IPS-20b (cell line): ENCODE data around the gene ARGLU1.

ENCODE experiments used
- H3K27ac ChIP-seq: one replicate; pipeline ENCODE4 v1.5.1; 2013; ENCODE audit warnings: low read length
- H3K27me3 ChIP-seq: 2 replicates; pipeline ENCODE4 v1.6.1; 2013; ENCODE audit warnings: mild to moderate bottlenecking, low read length, inconsistent platforms; ENCODE audit not compliant: insufficient read depth
- H3K36me3 ChIP-seq: 2 replicates; pipeline ENCODE4 v1.6.1; 2013; ENCODE audit warnings: low read depth, mild to moderate bottlenecking, inconsistent platforms, low read length, moderate library complexity; ENCODE audit not compliant: insufficient read depth
- H3K4me1 ChIP-seq: 2 replicates; pipeline ENCODE4 v1.6.1; 2013; ENCODE audit warnings: mild to moderate bottlenecking, control low read depth, inconsistent platforms, low read length, moderate library complexity; ENCODE audit not compliant: insufficient read depth
- H3K4me3 ChIP-seq: 2 replicates; pipeline ENCODE4 v1.5.1; 2013; ENCODE audit warnings: mild to moderate bottlenecking, low read length, inconsistent platforms
- H3K9ac ChIP-seq: 2 replicates; pipeline ENCODE4 v1.6.1; 2013; ENCODE audit warnings: low read depth, mild to moderate bottlenecking, inconsistent platforms, low read length, moderate library complexity
- H3K9me3 ChIP-seq: 2 replicates; pipeline ENCODE4 v1.6.1; 2013; ENCODE audit warnings: mild to moderate bottlenecking, low read depth, low read length, inconsistent platforms; ENCODE audit not compliant: insufficient read depth

Gene ARGLU1

DNA sequence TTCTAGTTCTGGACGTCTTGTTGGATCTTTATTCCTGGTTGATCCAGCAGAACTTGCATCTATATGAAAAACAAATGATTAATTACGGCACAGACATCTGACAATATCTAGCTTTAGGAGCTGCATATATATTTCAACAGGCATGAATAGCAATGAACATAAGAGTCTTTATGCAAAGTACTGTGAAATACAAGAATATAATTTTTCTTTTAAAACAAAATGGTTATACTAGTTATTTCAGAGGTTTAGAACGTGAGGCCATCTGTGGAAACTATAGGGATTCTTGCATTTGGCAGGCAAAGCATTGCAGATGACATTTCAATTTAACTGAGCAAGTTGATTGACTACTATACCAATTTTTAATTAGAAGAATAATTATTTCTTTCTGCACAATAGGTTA lies 73.0 kb downstream of the ARGLU1 start:
- H3K4me3 ChIP-seq: no peak overlapping the region
- no peak overlapping the region for H3K27ac ChIP-seq
- peaks cover 31% of the 10 kb centered on the region for H3K4me1 ChIP-seq
- no peaks in the 10 kb centered on the region for H3K27me3 ChIP-seq
- no peaks in the 10 kb centered on the region for H3K9me3 ChIP-seq
- peaks cover 49% of the 10 kb centered on the region for H3K36me3 ChIP-seq
- H3K9ac ChIP-seq: no peak overlapping the region

DNA sequence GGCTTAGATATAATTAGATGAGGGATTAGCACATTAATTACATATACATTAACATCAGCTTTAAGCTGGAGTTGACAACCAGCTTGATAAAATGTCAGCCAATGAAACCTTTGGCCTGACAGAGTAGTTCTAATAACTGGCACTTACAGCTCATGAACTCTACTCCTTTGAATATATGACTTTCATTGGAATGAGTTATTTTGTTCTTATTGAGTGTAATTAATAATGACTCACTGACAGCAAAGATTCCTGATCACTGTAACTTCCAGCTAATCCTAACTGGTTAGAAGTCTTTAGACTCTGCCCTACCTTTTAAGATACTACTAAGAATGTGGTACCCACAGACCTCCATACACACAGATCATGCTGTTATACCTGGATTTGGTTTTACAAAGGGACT lies 73.4 kb downstream of the ARGLU1 start:
- Histone ChIP-seq H3K36me3 (peaks cover 49% of the 10 kb centered on the region), H3K27ac (no peak overlapping the region), H3K4me3 (no peak overlapping the region), H3K9ac (no peak overlapping the region), H3K9me3 (no peaks in the 10 kb centered on the region), H3K27me3 (no peaks in the 10 kb centered on the region), H3K4me1 (peaks cover 28% of the 10 kb centered on the region)

- H3K36me3 ChIP-seq: peaks cover 49% of the 10 kb centered on the region
- H3K4me3 ChIP-seq: no peak overlapping the region
- H3K9me3 ChIP-seq: no peaks in the 10 kb centered on the region
- peaks cover 20% of the 10 kb centered on the region for H3K4me1 ChIP-seq
- H3K27ac ChIP-seq: no peak overlapping the region
- no peaks in the 10 kb centered on the region for H3K27me3 ChIP-seq
- no peak overlapping the region for H3K9ac ChIP-seq
These were observed 74.3 kb downstream of the ARGLU1 start for GRCh38 chr13:106493533-106494220.

DNA sequence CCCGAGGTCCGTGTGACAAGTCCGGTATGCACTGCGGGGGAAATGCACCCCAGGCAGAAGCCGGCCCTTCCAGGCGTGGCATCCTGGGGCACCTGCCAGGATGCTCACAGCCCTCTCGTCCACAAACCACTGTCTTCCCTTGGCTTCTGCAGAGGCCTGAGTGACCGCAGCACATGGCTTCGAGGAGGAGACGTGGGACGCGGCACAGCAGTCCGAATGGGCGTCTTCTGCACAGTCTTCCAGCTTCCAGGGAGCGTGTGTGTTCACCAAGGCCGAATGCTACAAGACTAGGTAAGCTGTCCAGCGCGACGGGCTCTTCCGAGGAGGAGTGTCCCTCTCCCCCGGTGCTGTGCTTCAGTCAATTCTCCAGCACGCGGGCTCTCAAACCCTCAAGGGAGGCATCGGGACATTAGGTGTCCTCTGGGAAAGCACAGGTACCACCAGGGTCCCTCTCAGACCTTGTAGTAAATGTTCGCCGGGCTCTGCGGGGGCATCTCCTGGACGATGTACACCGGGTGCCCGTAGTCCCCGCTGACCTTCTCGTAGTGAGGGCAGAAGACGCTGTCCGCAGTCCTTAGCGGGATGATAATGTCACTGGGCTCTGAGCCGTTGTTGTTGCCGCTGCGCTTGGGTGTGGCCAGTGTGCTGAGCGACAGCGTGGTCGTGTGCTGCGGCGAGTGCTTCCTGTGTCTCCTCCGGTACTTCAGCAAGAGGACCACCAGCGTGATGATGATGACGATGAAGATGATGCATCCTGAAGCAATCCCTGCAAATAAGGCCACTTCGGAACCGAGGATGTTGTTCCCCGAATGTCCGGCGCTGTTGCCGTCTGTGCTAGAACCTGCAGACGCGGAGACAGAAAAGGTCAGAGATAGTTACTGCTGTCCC lies 75.1 kb downstream of the ARGLU1 start:
- H3K27ac ChIP-seq: no peak overlapping the region
- H3K9ac ChIP-seq: no peak overlapping the region
- H3K36me3 ChIP-seq: peaks cover 49% of the 10 kb centered on the region
- no peak overlapping the region for H3K4me3 ChIP-seq
- H3K4me1 ChIP-seq: peaks cover 12% of the 10 kb centered on the region; the same call in 1 of the 2 replicates
- no peaks in the 10 kb centered on the region for H3K27me3 ChIP-seq
- no peaks in the 10 kb centered on the region for H3K9me3 ChIP-seq

DNA sequence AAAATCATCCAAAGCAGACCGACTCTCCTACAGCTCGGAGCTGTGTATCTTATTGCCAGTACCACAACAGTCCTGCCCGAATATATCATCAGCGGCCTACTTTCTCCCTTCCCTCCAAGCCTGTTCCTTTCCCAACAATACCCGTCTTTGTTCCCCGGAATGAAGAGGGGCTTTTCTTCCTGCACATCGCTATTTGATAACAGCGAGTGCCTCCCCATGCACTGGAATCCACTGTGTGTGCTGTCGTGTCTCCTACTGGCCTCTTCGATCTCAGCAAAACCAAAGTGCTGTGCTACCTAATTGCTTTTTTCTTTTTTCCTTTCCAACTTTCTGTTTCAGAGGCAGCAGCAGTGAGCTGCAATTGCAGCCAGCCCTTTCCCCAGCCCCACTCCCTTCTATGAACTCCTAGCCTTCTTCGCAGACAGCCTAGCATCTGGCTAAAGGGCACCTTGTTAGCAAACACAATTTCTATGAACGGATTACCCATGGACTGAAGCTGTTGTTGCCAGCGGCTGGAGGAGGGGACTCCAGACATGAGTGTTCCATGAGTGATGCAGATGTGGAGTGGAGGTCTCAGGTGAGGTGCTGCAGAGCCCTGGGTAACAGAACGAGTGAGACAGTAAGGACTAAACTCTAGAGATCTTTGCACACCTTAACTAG lies 75.9 kb downstream of the ARGLU1 start:
- peaks cover 49% of the 10 kb centered on the region for H3K36me3 ChIP-seq
- no peaks in the 10 kb centered on the region for H3K27me3 ChIP-seq
- no peak overlapping the region for H3K27ac ChIP-seq
- no peaks in the 10 kb centered on the region for H3K9me3 ChIP-seq
- H3K4me3 ChIP-seq: no peak overlapping the region
- no peak overlapping the region for H3K9ac ChIP-seq
- H3K4me1 ChIP-seq: peaks cover 7% of the 10 kb centered on the region; the same call in 1 of the 2 replicates
